AG08396 (cell line): ENCODE results near the gene PROCR.
A peak's percentile ranks its signal among the peaks of the same experiment; 100 is the strongest.
"Not testable (repeated sequence)": the region's sequence is repeated elsewhere in the genome, so short reads cannot be mapped to it uniquely, and the experiment has no call there.

Source experiments
- DNase-seq: peaks from one replicate; pipeline ENCODE4 v3.0.0; 2012; ENCODE audit warnings: low spot score, mixed read lengths

The PROCR gene

GRCh38 chr20:35165221-35166185 lies 6.4 kb upstream of the PROCR start:
- DNase-seq: no peak

GRCh38 chr20:35166242-35166830 lies 5.5 kb upstream of the PROCR start:
- no peak for DNase-seq

- no peak for DNase-seq
Measured at GRCh38 chr20:35167787-35168186, 4.1 kb upstream of the PROCR start.

- DNase-seq: not testable (repeated sequence)
Measured at GRCh38 chr20:35168701-35169409, 3.0 kb upstream of the PROCR start.

GRCh38 chr20:35171438-35171752 lies 477 bp upstream of the PROCR start:
- no peak for DNase-seq

GRCh38 chr20:35172434-35172806 lies 548 bp downstream of the PROCR start:
- no peak for DNase-seq

GRCh38 chr20:35173576-35174192 lies 1.8 kb downstream of the PROCR start:
- DNase-seq: no peak

- peak; percentile 23 for DNase-seq
Measured at GRCh38 chr20:35174458-35175216, 2.8 kb downstream of the PROCR start.

GRCh38 chr20:35176132-35176531 lies 4.3 kb downstream of the PROCR start:
- DNase-seq: no peak

GRCh38 chr20:35179292-35180212 lies 7.7 kb downstream of the PROCR start:
- no peak for DNase-seq

- no peak for DNase-seq
Measured at GRCh38 chr20:35180266-35180665, 8.4 kb downstream of the PROCR start.

GRCh38 chr20:35181731-35182130 lies 9.9 kb downstream of the PROCR start:
- DNase-seq: peak; percentile 40

GRCh38 chr20:35186691-35187289 lies 14.9 kb downstream of the PROCR start:
- DNase-seq: not testable (repeated sequence)

GRCh38 chr20:35187584-35188190 lies 15.8 kb downstream of the PROCR start:
- peak; percentile 28 for DNase-seq

- DNase-seq: not testable (repeated sequence)
Measured at GRCh38 chr20:35189223-35189622, 17.4 kb downstream of the PROCR start.

- DNase-seq: no peak
Measured at GRCh38 chr20:35190556-35190955, 18.7 kb downstream of the PROCR start.

- DNase-seq: no peak
Measured at GRCh38 chr20:35191419-35192117, 19.7 kb downstream of the PROCR start.

GRCh38 chr20:35192118-35192872 lies 20.4 kb downstream of the PROCR start:
- DNase-seq: no peak
